HG03066 (cell line): ENCODE results near the gene TMEM132D.

Experiments
- ATAC-seq: cut with Tn5 transposase; IDR thresholded peaks from one replicate; pipeline ENCODE4 v1.9.1; 2021; ENCODE audit warnings: low read depth; ENCODE audit not compliant: unreplicated experiment

The TMEM132D gene

DNA sequence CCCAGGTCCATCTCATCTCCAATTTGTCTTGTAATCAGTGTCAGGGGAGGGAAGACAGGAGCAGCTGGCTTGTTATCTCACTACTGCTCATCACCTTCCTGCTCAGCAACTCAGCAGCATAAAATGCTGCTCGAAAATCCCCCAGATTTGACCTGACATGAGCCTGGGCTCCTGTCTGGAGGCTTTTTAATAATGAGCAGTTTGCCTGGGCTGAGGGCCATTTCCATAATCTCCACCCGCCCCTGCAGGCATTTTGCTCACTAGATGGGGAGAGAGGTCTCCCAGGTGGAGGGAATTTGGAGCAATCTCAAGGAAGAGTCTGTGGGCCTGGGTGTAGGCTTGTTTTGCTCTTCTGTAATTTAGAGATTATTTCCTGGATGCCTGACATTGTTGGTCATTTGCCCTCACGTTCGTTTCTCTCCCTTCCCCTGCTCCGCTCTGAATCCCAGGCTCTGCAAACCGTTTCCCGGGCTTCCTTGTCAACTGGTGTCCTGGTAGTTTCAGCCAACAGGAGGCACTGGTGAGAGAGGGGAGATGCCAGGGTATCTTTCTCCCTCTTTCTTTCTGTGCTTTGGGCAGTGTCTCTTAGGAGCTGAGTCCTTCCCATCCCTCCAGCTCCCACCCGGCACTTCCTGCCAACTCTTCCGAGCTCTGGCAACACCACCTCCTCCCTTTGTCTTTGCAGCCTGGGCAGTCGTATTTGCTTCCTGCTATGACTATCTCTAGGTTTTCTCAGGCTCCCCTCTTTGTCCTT, 751.3 kb downstream of the TMEM132D start:
- ATAC-seq = no peak

GRCh38 chr12:129150721-129151120, 753.1 kb downstream of the TMEM132D start:
- no peak for ATAC-seq

DNA sequence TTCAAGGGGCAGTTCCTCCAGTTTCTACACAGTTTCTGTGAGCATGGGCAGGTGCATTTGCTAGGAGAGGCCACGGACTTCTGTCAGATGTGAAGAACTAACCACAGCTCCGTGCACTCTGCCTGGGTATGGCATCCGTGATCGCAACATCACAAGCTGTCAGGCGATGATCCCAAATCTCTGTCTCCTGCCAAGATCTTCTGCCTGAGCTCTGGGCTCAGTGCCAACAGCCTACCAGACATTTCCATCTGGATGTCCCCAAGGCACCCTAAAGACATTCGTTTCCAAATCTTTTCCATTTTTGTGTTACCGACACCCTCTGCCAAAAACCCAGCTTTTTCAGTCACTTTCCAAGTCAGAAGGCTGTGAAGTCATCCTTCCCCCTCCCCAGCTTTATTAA, 758.4 kb downstream of the TMEM132D start:
- ATAC-seq = no peak

DNA sequence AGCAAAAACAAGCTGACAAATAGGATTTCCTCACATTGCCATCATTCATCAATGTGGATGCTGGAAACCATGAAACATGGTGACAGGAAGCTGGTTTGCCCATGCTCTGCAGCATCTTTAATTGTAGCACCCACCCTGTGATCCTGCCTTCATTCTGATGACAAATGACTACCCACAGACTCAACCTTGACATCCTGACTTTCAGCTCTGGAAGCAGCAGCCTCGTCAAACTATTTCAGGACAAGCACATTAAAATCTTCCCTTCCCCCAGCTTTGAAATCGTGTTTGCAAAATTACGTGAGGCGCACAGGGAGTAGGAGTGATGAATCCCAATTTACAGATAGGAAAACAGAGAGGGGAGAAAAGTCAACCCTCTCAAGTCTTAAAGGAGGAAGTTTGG, 765.0 kb downstream of the TMEM132D start:
- ATAC-seq = no peak

DNA sequence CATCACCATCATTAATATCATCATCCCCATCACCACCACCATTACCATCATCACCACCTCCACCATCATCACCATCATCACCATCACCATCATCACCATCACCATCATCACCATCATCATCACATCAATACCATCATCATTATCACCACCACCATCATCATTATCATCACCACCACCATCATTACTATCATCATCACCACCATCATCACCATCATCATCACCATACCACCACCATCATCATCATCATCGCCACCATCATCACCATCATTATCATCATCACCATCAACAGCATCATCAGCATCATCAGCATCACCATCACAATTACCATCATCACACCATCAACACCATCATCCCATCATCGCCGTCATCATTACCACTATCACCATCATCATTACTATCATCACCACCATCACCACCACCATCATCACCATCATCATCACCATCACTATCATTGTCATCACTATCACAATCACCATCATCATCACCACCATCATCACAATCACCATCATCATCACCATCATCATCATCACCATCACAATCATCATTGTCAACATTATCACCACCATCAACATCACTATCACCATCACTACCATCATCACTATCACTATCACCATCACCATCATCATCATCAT, 767.0 kb downstream of the TMEM132D start:
- no peak for ATAC-seq

GRCh38 chr12:129127771-129128170, 776.1 kb downstream of the TMEM132D start:
- no peak for ATAC-seq

- ATAC-seq = no peak
Measured at GRCh38 chr12:129127211-129127610, 776.6 kb downstream of the TMEM132D start.

DNA sequence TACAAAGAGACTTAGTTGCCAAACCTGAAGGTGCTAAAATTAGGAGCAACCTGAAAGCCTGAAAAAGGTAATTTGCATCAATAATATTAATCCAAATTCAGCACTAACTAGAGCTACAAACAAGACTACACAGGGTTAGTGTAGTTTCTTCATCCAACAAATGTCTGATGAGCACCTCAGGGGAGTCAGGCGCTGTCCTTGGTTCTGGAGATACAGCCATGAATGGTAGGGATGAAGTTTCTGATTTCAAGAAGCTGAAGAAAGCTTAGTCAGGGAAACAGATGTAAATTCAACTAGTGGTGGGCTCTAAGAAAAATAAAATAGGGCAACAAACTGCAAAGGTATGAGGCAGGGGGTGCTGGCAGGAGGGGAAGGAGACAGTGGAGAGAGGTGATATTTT, 784.3 kb downstream of the TMEM132D start:
- no peak for ATAC-seq

DNA sequence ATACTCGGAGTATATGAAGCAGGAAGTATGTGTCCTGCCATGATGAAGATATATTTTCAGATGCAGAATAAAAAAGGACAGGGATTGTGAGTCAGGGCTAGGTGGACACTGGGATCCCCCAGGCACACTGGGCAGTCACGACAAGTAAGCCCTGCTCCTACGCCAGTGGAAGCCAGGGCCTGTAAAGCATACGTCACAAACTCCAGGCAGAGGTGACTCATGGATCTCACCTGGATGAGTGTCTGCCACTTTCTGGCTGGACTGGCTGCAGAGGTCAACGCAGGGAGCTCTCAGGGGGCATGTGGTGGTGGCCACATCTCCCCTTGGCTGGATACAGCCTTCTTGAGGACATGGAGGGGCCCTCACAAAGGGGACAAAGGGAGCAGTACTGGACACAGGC, 788.3 kb downstream of the TMEM132D start:
- ATAC-seq = no peak

DNA sequence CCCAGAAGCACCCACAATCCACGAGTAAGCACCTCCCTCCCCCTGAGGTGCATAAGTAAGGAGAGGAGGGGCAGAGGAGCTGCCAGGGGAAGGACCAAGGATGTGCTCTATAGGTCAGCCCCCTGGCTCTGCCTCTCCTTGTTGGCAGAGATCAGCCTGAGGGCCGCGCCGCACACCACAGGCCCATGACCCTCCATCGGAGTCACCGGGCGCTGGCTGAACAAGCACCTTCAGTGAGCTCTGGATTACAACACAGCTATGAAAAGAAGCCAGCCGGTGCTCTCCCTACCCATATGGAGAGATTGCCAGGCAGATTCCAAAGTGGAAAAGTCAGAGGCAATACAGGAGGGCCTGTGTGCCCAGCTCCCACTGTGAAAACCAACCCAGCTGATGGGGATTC, 793.2 kb downstream of the TMEM132D start:
- no peak for ATAC-seq

DNA sequence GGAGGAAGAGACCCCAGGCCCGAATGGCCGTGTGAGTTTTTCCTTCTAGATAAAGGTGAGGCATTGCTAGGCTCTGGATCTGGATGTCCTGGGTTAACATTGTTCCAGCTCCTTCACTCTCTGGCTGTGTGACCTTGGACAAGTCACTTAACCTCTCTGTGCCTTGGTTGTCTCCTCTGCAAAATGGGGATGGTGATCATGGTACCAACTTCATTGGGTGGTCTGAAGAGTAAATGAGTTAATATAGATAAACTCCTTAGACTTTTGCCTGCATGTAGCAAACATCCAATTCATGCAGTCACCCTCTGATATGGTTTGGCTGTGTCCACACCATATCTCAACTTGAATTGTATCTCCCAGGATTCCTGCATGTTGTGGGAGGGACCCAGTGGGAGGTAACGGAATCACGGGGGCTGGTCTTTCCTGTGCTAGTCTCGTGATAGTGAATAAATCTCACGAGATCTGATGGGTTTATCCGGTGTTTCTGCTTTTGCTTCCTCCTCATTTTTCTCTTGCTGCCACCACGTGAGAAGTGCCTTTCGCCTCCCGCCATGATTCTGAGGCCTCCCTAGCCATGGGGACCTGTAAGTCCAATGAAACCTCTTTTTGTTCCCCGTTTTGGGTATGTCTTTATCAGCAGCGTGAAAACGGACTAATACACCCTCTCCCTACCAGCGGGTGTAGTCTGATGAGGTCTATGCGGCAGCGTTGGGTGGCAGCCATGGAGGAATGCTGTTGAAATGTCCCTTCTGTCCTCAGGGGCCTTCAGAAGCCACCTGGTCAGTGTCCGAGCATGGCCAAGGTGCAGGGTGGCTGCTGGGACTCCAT, 794.4 kb downstream of the TMEM132D start:
- ATAC-seq = no peak

GRCh38 chr12:129106772-129107171, 797.1 kb downstream of the TMEM132D start:
- ATAC-seq = no peak

- ATAC-seq = no peak
Measured at GRCh38 chr12:129103231-129103630, 800.6 kb downstream of the TMEM132D start.

DNA sequence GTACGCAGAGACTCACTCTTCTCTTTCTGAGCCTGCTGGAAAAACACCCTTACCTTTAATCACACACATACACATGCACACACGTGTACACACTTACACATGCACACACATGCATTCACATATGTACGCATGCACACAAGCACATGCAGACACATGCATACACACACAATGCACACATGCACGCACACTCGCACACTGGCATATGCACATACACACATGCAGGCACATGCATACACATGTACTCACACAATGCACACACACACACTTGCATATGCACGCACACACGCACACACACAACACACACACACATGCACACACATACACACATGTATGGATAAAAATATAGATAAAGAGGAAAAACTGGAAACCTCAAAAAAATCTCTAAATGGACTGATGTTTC, 801.6 kb downstream of the TMEM132D start:
- ATAC-seq = no peak

DNA sequence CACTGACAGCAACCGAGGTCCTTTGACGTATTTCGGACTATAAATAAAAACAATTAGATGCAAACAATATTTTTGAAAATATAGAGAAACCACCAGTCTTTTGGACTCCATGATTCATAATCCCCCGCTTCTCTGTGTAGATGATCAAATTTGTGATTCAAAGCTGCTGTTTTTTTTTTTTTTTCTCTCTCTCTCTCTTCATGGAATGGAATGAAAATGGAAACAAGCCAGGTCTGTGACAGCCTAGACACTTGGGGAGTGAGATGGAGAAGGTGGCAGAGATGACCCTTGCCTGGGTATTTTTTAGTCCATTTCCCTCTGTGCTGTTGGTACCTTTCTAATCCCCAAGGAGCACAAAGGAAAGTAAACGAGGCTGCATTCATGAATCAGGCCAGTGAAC, 802.0 kb downstream of the TMEM132D start:
- no peak for ATAC-seq

DNA sequence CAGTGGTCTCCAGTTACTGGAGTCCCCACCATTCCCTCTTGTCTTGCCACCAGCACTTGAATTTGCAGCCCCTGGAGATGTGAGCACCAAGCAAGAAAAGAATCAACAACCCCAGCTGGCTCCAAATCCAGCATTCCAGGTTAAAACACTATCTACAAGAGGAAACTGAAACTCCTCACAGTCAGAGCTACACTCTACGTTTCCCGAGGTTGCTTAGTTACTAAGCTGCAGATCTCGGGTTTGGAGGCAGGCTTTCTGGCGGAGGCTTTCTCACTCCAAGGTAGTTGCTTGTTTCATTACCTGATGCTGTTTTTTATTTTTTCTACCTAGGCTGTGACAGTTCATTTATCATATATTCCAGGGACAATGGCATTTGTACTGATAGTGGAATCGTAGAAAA, 802.4 kb downstream of the TMEM132D start:
- no peak for ATAC-seq

GRCh38 chr12:129097451-129097850, 806.4 kb downstream of the TMEM132D start:
- ATAC-seq = no peak

DNA sequence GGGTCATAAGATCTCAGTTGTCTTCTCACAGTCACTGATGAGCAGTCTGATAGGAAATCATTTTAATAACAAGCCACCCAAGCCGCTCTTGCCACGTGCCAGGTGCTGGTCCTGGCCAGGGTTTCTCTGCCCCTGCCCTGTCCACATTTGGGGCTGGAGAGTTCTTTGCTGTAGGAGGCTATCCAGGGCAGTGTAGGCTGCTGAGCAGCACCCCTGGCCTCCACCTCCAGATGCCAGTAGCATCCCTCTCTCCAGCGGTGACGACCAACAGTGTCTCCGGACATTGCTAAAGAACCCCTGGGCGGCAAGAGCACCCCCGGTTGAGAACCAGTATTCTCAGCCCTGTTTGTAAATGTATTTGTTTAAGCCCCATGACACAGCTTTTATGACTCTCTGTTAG, 806.9 kb downstream of the TMEM132D start:
- ATAC-seq = no peak

- ATAC-seq = no peak
Measured at GRCh38 chr12:129096184-129096583, 807.6 kb downstream of the TMEM132D start.

GRCh38 chr12:129089576-129089975, 814.2 kb downstream of the TMEM132D start:
- ATAC-seq = no peak
